Lower lobe of right lung (tissue), 2 donors: ENCODE measurements around the gene ERN1. TPM values are rescaled to one million over a fixed set of nuclear protein-coding genes. Genes with fewer than 3 reads are reported as not detected.
A peak's percentile ranks its signal among the peaks of the same experiment; 100 is the strongest.

Source experiments
- ATAC-seq, 2 donors: fragments of 200-7000 bp; cut with Tn5 transposase; one replicate each; pipeline ENCODE4 v1.9.1; 2020 to 2022; ENCODE audit warnings: mild to moderate bottlenecking in 2 of 2, moderate library complexity in 2 of 2
- DNase-seq: peaks from one replicate; pipeline ENCODE4 v3.0.0-alpha.2; 2020
- H3K27ac ChIP-seq: fragments of 200-600 bp; one replicate; pipeline ENCODE4 v1.8.0; 2022
- H3K27me3 ChIP-seq: fragments of 200-600 bp; one replicate; pipeline ENCODE4 v1.8.0; 2022; ENCODE audit warnings: low read depth
- H3K36me3 ChIP-seq: fragments of 200-600 bp; one replicate; pipeline ENCODE4 v1.8.0; 2022; ENCODE audit warnings: mild to moderate bottlenecking
- H3K4me1 ChIP-seq: fragments of 200-600 bp; one replicate; pipeline ENCODE4 v1.8.0; 2022
- H3K4me3 ChIP-seq: fragments of 200-600 bp; one replicate; pipeline ENCODE4 v1.8.0; 2022; ENCODE audit warnings: mild to moderate bottlenecking
- H3K9me3 ChIP-seq: fragments of 200-600 bp; one replicate; pipeline ENCODE4 v1.8.0; 2022
- CTCF ChIP-seq: fragments of 200-600 bp; IDR thresholded peaks from one replicate; pipeline ENCODE4 v1.8.0; 2022; ENCODE audit warnings: antibody characterized with exemption, mild to moderate bottlenecking
- intact Hi-C: fragments of 100-400 bp; cut with DNase I; formaldehyde crosslinking; loops from one replicate; pipeline ENCODE4 v1.11.0; 2022
- total RNA-seq: library from RNA; stranded (reverse); fragmentation: NEBNext Ultra II Directional; extraction: Animal tissue kit (Norgen Biotek cat#: 25700); gene quantifications from one replicate; pipeline ENCODE4 v1.2.1, GENCODE V29; 2021
- donor health status: DM: no; HTN: yes; CAD: no; lungs with severe emphysema.

The ERN1 gene
- total RNA-seq, 1 donor from 2014 or later = 39.7 TPM

- no peak for DNase-seq
- H3K4me3 ChIP-seq = no peak overlapping the region
- no peaks in the 10 kb centered on the region for H3K9me3 ChIP-seq
- H3K4me1 ChIP-seq = no peaks in the 10 kb centered on the region
- H3K27me3 ChIP-seq = no peaks in the 10 kb centered on the region
- no peak for TF ChIP-seq CTCF
- intact Hi-C loops = no loop called here
- ATAC-seq = peak; percentile 54 to 60
- no peak overlapping the region for H3K27ac ChIP-seq
- H3K36me3 ChIP-seq = peaks cover 100% of the 10 kb centered on the region
These were observed 78.8 kb downstream of the ERN1 start for GRCh38 chr17:64051153-64051552.

- Histone ChIP-seq H3K27ac (no peak overlapping the region), H3K4me1 (no peaks in the 10 kb centered on the region), H3K27me3 (no peaks in the 10 kb centered on the region), H3K36me3 (peaks cover 100% of the 10 kb centered on the region), H3K4me3 (no peak overlapping the region), H3K9me3 (no peaks in the 10 kb centered on the region)
- TF ChIP-seq CTCF = no peak
- intact Hi-C loops = no loop called here
- DNase-seq (no peak), ATAC-seq (no peak)
These were observed 81.1 kb downstream of the ERN1 start for GRCh38 chr17:64048805-64049204.

DNA sequence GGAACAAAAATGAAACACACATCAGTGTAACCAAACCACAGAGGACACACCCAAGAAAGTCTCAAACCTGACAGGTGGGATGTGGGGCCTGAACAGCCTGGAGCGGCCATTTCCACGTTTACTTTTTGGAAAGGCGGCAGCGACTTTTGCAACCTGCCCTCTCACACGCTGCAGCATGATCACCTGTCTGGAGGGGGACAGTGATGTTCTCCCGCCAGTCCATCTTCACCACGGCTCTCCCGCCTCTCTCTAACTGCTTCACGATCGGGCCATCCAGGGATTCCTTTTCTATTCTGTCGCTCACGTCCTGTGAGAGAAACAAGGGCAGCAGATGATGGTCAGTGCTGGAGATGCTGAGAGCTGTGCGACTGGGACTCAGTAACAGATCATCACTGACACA is 84.8 kb downstream of the ERN1 start:
- H3K36me3 ChIP-seq = peaks cover 100% of the 10 kb centered on the region

DNA sequence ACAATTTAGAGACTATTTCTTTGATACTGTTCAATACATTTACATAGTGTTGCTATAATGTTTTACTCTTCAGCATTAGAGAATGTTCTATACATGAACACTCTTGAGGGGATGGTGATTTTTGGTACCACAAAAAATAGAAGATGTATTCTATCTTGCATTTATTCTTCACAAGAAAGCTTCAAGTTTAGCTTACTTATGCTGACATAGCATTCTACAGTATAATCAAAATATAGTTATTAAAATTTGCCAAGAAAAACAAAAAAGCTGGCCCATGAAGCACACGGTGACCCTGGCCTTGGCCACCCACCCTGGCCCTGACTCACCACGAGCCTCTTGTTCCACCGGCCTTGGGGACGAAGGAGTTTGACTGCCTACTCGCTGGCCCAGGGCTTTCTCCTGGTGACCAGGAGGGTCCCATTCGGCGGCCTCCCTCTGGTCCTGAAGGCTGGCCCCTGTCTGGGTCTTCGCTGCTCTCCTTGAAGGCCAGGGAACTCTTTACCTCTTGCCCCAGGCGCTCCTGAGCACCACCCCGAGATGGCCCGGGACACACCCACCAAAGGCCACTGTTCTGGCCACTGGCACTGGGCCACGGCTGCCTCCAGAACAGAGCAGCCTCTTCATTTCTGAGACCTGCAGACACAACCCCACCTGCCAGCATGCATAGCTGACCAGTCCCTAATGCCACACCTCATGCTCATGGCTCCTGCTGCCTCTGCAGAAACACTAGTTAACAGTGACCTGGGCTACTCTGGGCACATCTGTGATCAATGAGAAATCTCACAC is 87.1 kb downstream of the ERN1 start:
- Histone ChIP-seq H3K9me3 (no peaks in the 10 kb centered on the region), H3K36me3 (peaks cover 99% of the 10 kb centered on the region), H3K4me1 (no peaks in the 10 kb centered on the region), H3K27me3 (no peaks in the 10 kb centered on the region), H3K4me3 (no peak overlapping the region), H3K27ac (no peak overlapping the region)
- no peak for TF ChIP-seq CTCF
- DNase-seq = no peak
- intact Hi-C loops = no loop called here
- no peak for ATAC-seq

More for the DNA sequence above, 84.8 kb downstream of the ERN1 start:
- H3K9me3 ChIP-seq = no peaks in the 10 kb centered on the region
- ATAC-seq (no peak), DNase-seq (no peak)
- H3K27me3 ChIP-seq = no peaks in the 10 kb centered on the region
- H3K4me1 ChIP-seq = no peaks in the 10 kb centered on the region
- H3K4me3 ChIP-seq = no peak overlapping the region
- TF ChIP-seq CTCF = no peak
- no peak overlapping the region for H3K27ac ChIP-seq
- intact Hi-C loops = no loop called here

GRCh38 chr17:64041912-64042311 is 88.0 kb downstream of the ERN1 start:
- Histone ChIP-seq H3K9me3 (no peaks in the 10 kb centered on the region), H3K36me3 (peaks cover 89% of the 10 kb centered on the region), H3K27me3 (no peaks in the 10 kb centered on the region), H3K4me1 (no peaks in the 10 kb centered on the region), H3K4me3 (no peak overlapping the region), H3K27ac (no peak overlapping the region)
- no peak for TF ChIP-seq CTCF
- intact Hi-C loops = no loop called here
- no peak for DNase-seq
- no peak for ATAC-seq
